Right lobe of liver (tissue), 6 donors: ENCODE data around the gene AP1G2. TPM values are rescaled to one million over a fixed set of nuclear protein-coding genes. Genes with fewer than 3 reads are reported as not detected.
"Not testable (repeated sequence)": the region's sequence is repeated elsewhere in the genome, so short reads cannot be mapped to it uniquely, and the experiment has no call there.

Experiments used
- ATAC-seq, 4 donors: fragments of 200-7000 bp; cut with Tn5 transposase; one replicate each; pipeline ENCODE4 v1.9.1; 2020; ENCODE audit warnings: mild to moderate bottlenecking in 4 of 4, moderate library complexity in 4 of 4
- DNase-seq, 3 donors: peaks; one replicate each; pipeline ENCODE4 v3.0.0-alpha.2; 2020
- H3K27ac ChIP-seq, 3 donors: fragments of 200-600 bp; one replicate each; pipeline ENCODE4 v1.8.0; 2022
- H3K27me3 ChIP-seq, 2 donors: fragments of 200-600 bp; one replicate each; pipeline ENCODE4 v1.8.0; 2022
- H3K36me3 ChIP-seq, 4 donors: fragments of 200-600 bp; sonication (generic) in 1 of 4; one replicate each; pipeline versions ENCODE4 v1.5.1 to v1.8.0; 2017 to 2022; ENCODE audit warnings: control low read depth in 1 of 4
- H3K4me1 ChIP-seq, 4 donors: fragments of 200-600 bp; sonication (generic) in 1 of 4; one replicate each; pipeline versions ENCODE4 v1.5.1 to v1.8.0; 2017 to 2022; ENCODE audit warnings: control low read depth in 1 of 4
- H3K4me3 ChIP-seq, 3 donors: fragments of 200-600 bp; one replicate each; pipeline ENCODE4 v1.8.0; 2022
- H3K9me3 ChIP-seq, 4 donors: fragments of 200-600 bp; sonication (generic) in 1 of 4; one replicate each; pipeline versions ENCODE4 v1.5.1 to v1.8.0; 2017 to 2022; ENCODE audit warnings: control low read depth in 1 of 4
- POLR2A ChIP-seq: fragments of 450-650 bp; IDR thresholded peaks from one replicate; pipeline ENCODE4 v1.6.1; 2017; ENCODE audit warnings: antibody characterized with exemption, mild to moderate bottlenecking
- WGBS: methylation state at CpG from one replicate; pipeline ENCODE4 v1.1.6; 2018; ENCODE audit warnings: low coverage, low lambda C conversion rate; ENCODE audit not compliant: insufficient coverage; ENCODE audit errors: missing lambda C conversion rate; 5-methylcytosine and 5-hydroxymethylcytosine counted together
- intact Hi-C, 2 donors: fragments of 100-400 bp; cut with DNase I; formaldehyde crosslinking; loops; one replicate each; pipeline versions ENCODE4 v1.11.2 to v1.14.1; 2022
- total RNA-seq, 6 experiments: library from RNA; depleted of rRNA in 2 of 6; stranded (reverse); fragments of >200 nt in 2 of 6; fragmentation: NEBNext Ultra II Directional in 3 of 6; extraction: Animal tissue kit (Norgen Biotek cat#: 25700) in 3 of 6; gene quantifications; one replicate each; pipeline versions ENCODE4 v1.1.0 to v1.2.4, GENCODE V29; 2016 to 2023
- TF ChIP-seq, protein P1 (sequence below), 4 donors: fragments of 200-600 bp in 3 of 4; fragments of 450-650 bp in 1 of 4; IDR thresholded peaks; one replicate each; pipeline versions ENCODE4 v1.5.1 to v1.8.0; 2016 to 2022; ENCODE audit warnings: antibody characterized with exemption in 4 of 4, mild to moderate bottlenecking in 2 of 4
- donor health status: DM: no; HTN: yes; CAD: no.
- donor health status: DM: no; HTN: no; CAD: no.
- donor health status: DM: no; HTN: no; CAD: no.
- donor health status: DM: no; HTN: yes; CAD: no.
- donor health status: DM: no; HTN: yes; CAD: no.

AP1G2 gene
- total RNA-seq, 6 experiments from 2014 or later, result 13.6 to 25.9 (median 23.0) TPM

DNA sequence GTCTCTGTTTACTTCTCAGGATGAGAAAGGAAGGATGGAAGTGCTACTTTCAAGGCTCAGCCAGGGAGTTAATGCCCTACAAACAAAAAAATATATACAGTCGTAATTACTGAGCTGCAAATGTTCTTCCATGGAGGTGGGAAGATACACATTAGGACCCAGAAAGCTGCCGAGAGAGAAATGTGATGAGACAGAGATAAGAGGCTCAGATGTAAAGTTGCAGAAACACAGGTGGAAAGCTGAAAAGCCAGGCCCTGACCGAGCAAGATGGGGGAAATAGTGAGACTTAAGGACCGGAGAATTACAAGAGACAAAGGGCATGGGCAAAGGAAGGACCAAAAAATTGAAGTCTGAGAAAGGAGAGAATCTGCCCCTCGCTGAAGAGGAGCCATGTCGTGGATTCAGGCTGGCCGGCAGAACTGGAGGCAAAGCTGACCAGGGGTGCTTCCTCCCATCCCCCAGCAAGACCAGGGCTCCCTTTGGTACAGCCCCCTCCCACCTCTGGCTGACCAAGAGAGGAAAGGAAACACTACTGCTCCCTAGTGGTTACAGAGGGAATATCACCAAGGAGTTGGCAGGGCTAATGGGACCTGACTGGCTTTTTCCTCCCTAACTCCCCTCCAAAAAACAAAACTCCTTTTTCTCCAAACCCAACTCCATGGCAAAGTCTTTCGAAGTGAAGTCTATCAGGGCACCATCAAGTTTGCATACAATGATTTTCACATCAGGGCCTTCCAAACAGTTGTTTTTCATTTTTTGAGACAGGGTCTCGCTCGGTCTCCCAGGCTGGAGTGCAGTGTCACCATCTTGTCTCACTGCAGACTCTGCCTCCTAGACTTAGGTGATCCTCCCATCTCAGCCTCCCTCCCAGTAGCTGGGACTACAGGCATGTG, 28.1 kb downstream of the AP1G2 start:
- no peaks in the 10 kb centered on the region for H3K9me3 ChIP-seq
- DNase-seq, result no peak
- 23% methylated on average over 9 of the region's 10 CpGs for WGBS
- intact Hi-C loops, result loop anchor here in 1 of 2 donors (10.0 kb wide), 1 partner anchor 55 kb away; no protein-coding TSS in a partner anchor
- no peaks in the 10 kb centered on the region for H3K36me3 ChIP-seq
- H3K27me3 ChIP-seq, result no peaks in the 10 kb centered on the region
- H3K4me1 ChIP-seq, result no peaks in the 10 kb centered on the region
- H3K27ac ChIP-seq, result no peak overlapping the region
- TF ChIP-seq POLR2A, result no peak
- TF ChIP-seq, protein P1, sequence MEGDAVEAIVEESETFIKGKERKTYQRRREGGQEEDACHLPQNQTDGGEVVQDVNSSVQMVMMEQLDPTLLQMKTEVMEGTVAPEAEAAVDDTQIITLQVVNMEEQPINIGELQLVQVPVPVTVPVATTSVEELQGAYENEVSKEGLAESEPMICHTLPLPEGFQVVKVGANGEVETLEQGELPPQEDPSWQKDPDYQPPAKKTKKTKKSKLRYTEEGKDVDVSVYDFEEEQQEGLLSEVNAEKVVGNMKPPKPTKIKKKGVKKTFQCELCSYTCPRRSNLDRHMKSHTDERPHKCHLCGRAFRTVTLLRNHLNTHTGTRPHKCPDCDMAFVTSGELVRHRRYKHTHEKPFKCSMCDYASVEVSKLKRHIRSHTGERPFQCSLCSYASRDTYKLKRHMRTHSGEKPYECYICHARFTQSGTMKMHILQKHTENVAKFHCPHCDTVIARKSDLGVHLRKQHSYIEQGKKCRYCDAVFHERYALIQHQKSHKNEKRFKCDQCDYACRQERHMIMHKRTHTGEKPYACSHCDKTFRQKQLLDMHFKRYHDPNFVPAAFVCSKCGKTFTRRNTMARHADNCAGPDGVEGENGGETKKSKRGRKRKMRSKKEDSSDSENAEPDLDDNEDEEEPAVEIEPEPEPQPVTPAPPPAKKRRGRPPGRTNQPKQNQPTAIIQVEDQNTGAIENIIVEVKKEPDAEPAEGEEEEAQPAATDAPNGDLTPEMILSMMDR (IDR thresholded peaks at IDR 0.05), result peak; percentile 42 to 79 (median 74)
- ATAC-seq, result peak; percentile 70 to 85 (median 80)
- H3K4me3 ChIP-seq, result no peak overlapping the region

DNA sequence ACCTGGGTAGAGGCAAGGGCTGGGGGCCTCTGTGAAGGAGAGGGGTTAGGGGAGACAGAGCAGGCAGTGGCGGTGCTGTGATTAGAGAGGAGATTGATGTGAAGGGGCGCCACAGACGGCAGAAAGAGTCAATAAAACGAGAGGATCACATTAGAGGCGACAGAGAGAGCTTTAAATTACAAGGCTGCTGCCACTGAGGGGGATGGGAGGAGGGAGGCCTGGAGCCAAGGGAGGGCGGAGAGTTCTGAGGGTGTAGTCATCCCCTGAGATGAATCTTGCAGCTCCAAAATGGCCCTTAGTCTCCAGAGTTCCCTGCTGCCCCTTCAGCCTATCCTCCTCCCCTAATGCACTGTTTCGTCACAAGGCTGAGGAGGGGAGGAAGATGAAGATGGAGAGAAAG, 28.8 kb downstream of the AP1G2 start:
- Histone ChIP-seq H3K27me3 (no peaks in the 10 kb centered on the region), H3K27ac (no peak overlapping the region), H3K36me3 (no peaks in the 10 kb centered on the region), H3K9me3 (no peaks in the 10 kb centered on the region), H3K4me3 (no peak overlapping the region), H3K4me1 (no peaks in the 10 kb centered on the region)
- ATAC-seq, result no peak
- TF ChIP-seq, protein P1 (IDR thresholded peaks at IDR 0.05), result no peak
- no peak for TF ChIP-seq POLR2A
- intact Hi-C loops, result loop anchor here in 1 of 2 donors (10.0 kb wide), 1 partner anchor 54 kb away; no protein-coding TSS in a partner anchor
- no peak for DNase-seq
- WGBS, result 48% methylated on average over 7 of the region's 7 CpGs

DNA sequence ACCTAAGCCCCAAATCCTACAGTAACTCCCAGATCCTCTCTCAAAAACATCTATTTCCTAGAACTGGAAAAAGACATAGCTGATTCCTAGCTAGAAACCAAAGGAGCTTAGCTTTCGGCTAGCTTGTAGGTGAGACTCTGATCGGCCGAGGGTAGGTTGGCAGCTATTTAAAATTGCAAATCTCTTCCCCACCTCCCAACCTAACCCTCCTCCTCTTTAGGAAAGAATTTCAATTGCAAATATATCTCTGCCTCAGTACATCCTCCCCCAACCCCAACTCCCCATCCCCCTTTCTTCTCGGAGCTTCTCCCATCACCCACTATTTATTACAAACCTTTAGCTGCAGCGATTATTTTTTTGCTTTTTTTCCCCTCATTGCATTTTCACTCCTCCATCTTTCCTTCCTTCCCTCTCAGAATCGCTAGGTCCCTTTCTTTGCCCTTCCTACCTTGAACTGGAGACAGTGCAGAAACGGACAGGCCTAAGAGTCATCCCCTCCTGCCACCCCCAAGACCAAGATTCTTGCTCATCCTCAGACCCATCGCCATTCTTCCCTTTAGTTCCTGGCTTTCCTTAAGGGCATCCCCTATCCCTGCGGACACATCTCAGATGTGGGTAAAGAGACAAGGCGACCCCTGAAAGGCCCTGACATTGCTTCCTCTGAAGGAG, 29.4 kb downstream of the AP1G2 start:
- intact Hi-C loops, result loop anchor here in 1 of 2 donors (10.0 kb wide), 1 partner anchor 53 kb away; no protein-coding TSS in a partner anchor
- no peak for DNase-seq
- Histone ChIP-seq H3K36me3 (no peaks in the 10 kb centered on the region), H3K27ac (no peak overlapping the region), H3K4me3 (no peak overlapping the region), H3K9me3 (no peaks in the 10 kb centered on the region), H3K27me3 (no peaks in the 10 kb centered on the region), H3K4me1 (no peaks in the 10 kb centered on the region)
- 65% methylated on average over 10 of the region's 10 CpGs for WGBS
- TF ChIP-seq, protein P1 (IDR thresholded peaks at IDR 0.05), result no peak
- no peak for TF ChIP-seq POLR2A
- ATAC-seq, result no peak

DNA sequence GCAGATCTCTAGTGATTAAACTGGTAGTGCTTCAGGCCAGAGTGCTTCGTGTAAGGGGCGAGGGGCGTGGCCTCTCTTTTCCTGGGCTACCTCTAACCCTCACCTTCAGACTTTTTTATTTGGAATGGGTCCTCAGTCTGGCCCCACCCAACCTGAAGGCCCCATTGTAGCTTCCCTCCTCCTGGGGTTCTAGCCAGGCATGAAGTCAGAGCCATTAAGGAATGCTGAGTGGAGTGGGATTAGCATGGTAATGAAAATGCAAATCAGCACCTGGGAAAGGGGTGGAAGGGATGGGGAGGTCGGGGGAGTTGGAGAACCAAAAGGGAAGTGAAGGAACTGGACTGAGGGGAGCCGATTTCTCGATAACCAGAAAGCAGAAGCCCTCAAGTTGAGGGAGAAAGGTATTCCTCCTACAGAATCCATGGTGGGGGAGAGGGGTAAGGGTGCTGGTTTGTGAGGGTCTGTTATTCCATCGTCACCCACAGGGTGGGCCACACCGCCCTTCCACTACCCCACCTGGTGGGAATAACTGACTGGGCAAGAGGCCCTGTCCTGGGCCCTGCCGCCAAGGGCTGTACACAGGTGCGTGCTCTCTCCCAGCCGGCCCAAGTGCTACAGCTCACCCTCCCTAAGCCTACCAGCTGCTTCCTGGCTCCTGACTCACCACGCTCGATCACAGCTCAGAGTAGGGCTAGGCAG, 30.1 kb downstream of the AP1G2 start:
- no peaks in the 10 kb centered on the region for H3K36me3 ChIP-seq
- H3K27ac ChIP-seq, result no peak overlapping the region
- no peaks in the 10 kb centered on the region for H3K9me3 ChIP-seq
- 76% methylated on average over 8 of the region's 13 CpGs for WGBS
- ATAC-seq, result no peak
- intact Hi-C loops, result loop anchor here in 1 of 2 donors (10.0 kb wide), 1 partner anchor 53 kb away; no protein-coding TSS in a partner anchor
- no peak overlapping the region for H3K4me3 ChIP-seq
- no peaks in the 10 kb centered on the region for H3K4me1 ChIP-seq
- no peak for TF ChIP-seq POLR2A
- TF ChIP-seq, protein P1 (IDR thresholded peaks at IDR 0.05), result no peak
- DNase-seq, result no peak
- H3K27me3 ChIP-seq, result no peaks in the 10 kb centered on the region

GRCh38 chr14:23536906-23537305, 30.7 kb downstream of the AP1G2 start:
- WGBS, result 90% methylated on average over 2 of the region's 6 CpGs
- ATAC-seq, H3K36me3 ChIP-seq, H3K4me1 ChIP-seq, H3K27ac ChIP-seq, H3K9me3 ChIP-seq, H3K4me3 ChIP-seq, H3K27me3 ChIP-seq, DNase-seq: not testable (repeated sequence)
- intact Hi-C loops, result loop anchor here in 1 of 2 donors (10.0 kb wide), 1 partner anchor 52 kb away; no protein-coding TSS in a partner anchor
